ENCODE data around the gene OR4C6. TPM values are rescaled to one million over a fixed set of nuclear protein-coding genes. Genes with fewer than 3 reads are reported as not detected.

The OR4C6 gene
- not detected for total RNA-seq

DNA sequence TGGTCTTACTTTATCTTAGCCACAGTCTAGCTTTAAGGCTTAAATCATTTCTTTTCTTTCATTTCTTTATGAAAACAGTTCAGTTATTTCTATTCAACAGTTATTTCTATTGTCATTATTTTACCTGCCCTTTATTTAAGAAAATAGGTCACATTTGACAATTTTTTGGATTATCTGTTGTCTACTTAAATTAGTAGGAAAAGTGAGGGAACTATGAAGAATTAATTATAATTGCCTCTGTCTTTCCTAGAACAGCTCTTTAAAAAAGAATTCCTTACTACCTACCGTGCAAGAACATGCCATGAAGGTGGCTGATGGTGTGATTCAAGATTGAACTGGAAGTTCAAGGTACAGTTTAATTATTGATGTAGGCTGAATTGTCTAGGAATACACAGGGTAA lies at the start of gene OR4C6:
Gene OR4C6 (plus strand): TSS at position 301 of the 400 bp plus-strand sequence. CDS start 2,966 bp downstream, outside the sequence.
- no peak for DNase-seq
- Histone ChIP-seq H3K4me1 (no peaks in the 10 kb centered on the region), H3K36me3 (no peaks in the 10 kb centered on the region), H3K27ac (no peak within 1 kb of the TSS), H3K9me3 (no peaks in the 10 kb centered on the region), H3K4me3 (no peak within 1 kb of the TSS), H3K27me3 (no peaks in the 10 kb centered on the region)
- TF ChIP-seq, protein P1, sequence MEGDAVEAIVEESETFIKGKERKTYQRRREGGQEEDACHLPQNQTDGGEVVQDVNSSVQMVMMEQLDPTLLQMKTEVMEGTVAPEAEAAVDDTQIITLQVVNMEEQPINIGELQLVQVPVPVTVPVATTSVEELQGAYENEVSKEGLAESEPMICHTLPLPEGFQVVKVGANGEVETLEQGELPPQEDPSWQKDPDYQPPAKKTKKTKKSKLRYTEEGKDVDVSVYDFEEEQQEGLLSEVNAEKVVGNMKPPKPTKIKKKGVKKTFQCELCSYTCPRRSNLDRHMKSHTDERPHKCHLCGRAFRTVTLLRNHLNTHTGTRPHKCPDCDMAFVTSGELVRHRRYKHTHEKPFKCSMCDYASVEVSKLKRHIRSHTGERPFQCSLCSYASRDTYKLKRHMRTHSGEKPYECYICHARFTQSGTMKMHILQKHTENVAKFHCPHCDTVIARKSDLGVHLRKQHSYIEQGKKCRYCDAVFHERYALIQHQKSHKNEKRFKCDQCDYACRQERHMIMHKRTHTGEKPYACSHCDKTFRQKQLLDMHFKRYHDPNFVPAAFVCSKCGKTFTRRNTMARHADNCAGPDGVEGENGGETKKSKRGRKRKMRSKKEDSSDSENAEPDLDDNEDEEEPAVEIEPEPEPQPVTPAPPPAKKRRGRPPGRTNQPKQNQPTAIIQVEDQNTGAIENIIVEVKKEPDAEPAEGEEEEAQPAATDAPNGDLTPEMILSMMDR (IDR thresholded peaks at IDR 0.05), result no peak
- TF ChIP-seq POLR2A (IDR thresholded peaks at IDR 0.05), result no peak

DNA sequence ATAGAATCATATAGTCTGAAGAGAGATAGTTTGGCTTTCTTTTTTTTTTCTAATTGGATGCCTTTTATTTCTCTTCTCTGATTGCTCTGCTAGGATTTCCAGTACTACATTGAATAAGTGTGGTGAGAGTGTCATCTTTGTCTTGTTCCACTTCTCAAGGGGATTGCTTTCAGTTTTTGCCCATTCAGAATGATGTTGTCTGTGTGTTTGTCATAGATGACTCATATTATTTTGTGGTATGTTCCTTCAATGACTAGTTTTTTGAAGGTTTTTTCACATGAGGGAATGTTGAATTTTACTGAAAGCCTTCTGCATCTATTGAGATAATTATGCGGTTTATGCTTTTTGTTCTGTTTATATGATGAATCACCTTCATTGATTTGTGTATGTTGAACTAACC lies 37.5 kb upstream of the OR4C6 start:
- Histone ChIP-seq H3K4me1 (no peaks in the 10 kb centered on the region), H3K9me3 (no peaks in the 10 kb centered on the region), H3K27me3 (no peaks in the 10 kb centered on the region), H3K4me3 (no peak overlapping the region), H3K36me3 (no peaks in the 10 kb centered on the region), H3K27ac (no peak overlapping the region)
- no peak for DNase-seq
- no peak for TF ChIP-seq POLR2A (IDR thresholded peaks at IDR 0.05)
- TF ChIP-seq, protein P1 (IDR thresholded peaks at IDR 0.05), result no peak

DNA sequence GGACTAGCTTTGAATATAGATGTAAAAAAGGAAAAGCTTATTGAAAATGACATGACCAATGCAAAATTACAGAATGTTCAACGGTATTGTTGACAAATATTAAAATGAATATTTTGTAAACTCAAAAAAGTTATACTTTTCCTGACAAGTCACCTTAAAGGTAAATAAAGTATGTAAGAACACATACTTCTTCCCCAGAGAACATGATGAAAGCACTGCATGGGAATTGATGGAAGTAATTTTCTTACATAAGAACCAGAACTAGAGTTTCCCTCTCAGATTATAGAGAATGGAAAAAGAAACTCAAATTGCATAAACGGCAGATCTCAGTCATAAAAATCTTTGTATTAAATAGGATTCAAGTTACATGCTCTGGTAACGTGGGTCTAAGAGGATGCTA lies 27.2 kb upstream of the OR4C6 start, which contains the start of gene OR4P4:
Gene OR4P4 (plus strand): TSS at position 301 of the 400 bp plus-strand sequence.
- Histone ChIP-seq H3K27me3 (no peaks in the 10 kb centered on the region), H3K4me1 (no peaks in the 10 kb centered on the region), H3K4me3 (no peak within 1 kb of the TSS), H3K36me3 (no peaks in the 10 kb centered on the region), H3K9me3 (no peaks in the 10 kb centered on the region), H3K27ac (no peak within 1 kb of the TSS)
- no peak for DNase-seq
- TF ChIP-seq, protein P1 (IDR thresholded peaks at IDR 0.05), result no peak
- TF ChIP-seq POLR2A (IDR thresholded peaks at IDR 0.05), result no peak

DNA sequence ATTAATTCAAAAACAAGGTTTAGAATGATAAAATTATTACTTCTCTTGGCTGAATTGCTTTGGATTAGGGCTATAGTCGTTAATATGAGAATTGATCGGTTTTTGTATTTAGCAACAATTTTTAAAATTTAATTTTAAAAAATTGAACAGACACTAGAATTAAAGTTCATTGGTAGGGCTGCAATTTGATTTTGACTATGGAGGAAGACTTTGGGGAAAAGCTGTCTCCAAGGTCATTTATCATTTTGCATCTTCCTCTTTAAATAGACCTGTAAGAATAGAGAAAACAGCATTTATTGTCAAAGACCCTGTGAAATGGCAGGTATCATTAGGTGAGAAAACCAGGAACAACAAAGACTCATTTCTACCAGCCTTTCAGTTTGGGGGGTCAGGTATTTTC lies 14.0 kb upstream of the OR4C6 start, which contains the start of gene OR4S2:
Gene OR4S2 (plus strand): TSS at position 301 of the 400 bp plus-strand sequence. CDS start 2,577 bp downstream, outside the sequence.
- Histone ChIP-seq H3K9me3 (no peaks in the 10 kb centered on the region), H3K4me3 (no peak within 1 kb of the TSS), H3K36me3 (no peaks in the 10 kb centered on the region), H3K27ac (no peak within 1 kb of the TSS), H3K4me1 (no peaks in the 10 kb centered on the region), H3K27me3 (no peaks in the 10 kb centered on the region)
- DNase-seq, result no peak
- no peak for TF ChIP-seq POLR2A (IDR thresholded peaks at IDR 0.05)
- TF ChIP-seq, protein P1 (IDR thresholded peaks at IDR 0.05), result no peak

DNA sequence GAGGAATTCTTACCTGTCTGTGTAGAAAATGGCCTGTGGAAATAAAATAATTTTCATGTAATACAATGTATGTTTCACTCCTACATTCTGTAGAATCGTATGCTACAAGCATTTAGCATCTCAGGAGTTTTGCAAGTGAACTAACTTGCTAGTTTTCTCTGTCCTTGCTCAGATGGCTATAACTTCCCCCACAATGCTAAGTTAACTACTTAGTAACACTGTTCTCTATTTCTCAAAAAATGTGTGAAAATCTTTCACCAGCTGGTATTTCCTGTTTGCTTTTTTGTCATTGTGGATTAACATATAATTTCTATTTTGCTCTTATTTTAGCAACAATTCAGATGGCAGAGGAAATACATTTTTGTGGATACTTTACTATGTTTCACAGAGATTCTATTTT lies 9.4 kb upstream of the OR4C6 start:
- DNase-seq, result no peak
- Histone ChIP-seq H3K9me3 (no peaks in the 10 kb centered on the region), H3K36me3 (no peaks in the 10 kb centered on the region), H3K4me3 (no peak overlapping the region), H3K27me3 (no peaks in the 10 kb centered on the region), H3K27ac (no peak overlapping the region), H3K4me1 (no peaks in the 10 kb centered on the region)
- no peak for TF ChIP-seq POLR2A (IDR thresholded peaks at IDR 0.05)
- TF ChIP-seq, protein P1 (IDR thresholded peaks at IDR 0.05), result no peak

DNA sequence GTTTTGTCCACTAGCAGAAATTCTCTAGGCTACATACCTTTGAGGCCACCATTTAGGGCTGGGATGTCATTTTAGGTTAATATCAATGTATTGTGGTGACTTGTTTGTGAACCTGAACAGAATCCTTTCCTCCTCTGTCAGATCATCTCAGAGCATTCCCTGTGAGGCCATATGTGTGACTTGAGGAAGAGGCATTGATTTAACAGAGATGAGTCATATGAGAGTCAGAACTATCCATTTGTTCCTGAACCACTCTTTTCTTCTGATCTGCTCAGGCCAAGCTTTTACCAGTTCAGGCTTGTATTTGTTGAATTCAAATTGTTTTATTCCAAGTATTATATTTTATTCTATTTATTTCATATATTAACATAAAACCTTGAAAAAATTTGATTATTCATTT lies 6.9 kb upstream of the OR4C6 start:
- H3K27me3 ChIP-seq, result no peaks in the 10 kb centered on the region
- DNase-seq, result no peak
- no peak overlapping the region for H3K27ac ChIP-seq
- TF ChIP-seq, protein P1 (IDR thresholded peaks at IDR 0.05), result no peak
- TF ChIP-seq POLR2A (IDR thresholded peaks at IDR 0.05), result no peak
- H3K4me3 ChIP-seq, result no peak overlapping the region
- no peaks in the 10 kb centered on the region for H3K4me1 ChIP-seq
- H3K36me3 ChIP-seq, result no peaks in the 10 kb centered on the region
- H3K9me3 ChIP-seq, result no peaks in the 10 kb centered on the region
